Sigmoid colon (tissue), 4 donors: ENCODE measurements around the gene OR10V1.

Experiments
- EP300 ChIP-seq, 4 donors: sonication (generic); formaldehyde crosslinking; IDR thresholded peaks; one replicate each; pipeline ENCODE4 v1.6.1; 2017; ENCODE audit warnings: antibody characterized with exemption in 4 of 4
- POLR2A ChIP-seq, 2 donors: fragments of 450-650 bp; IDR thresholded peaks; one replicate each; pipeline ENCODE4 v1.6.1; 2016; ENCODE audit warnings: antibody characterized with exemption in 2 of 2, mild to moderate bottlenecking in 2 of 2, moderate library complexity in 2 of 2
- POLR2AphosphoS5 ChIP-seq, 4 donors: sonication (generic); formaldehyde crosslinking; IDR thresholded peaks; one replicate each; pipeline ENCODE4 v1.6.1; 2017; ENCODE audit warnings: antibody characterized with exemption in 4 of 4
- TF ChIP-seq, protein P1 (sequence below), 4 experiments: fragments of 450-650 bp in 3 of 4; fragments of 200-600 bp in 1 of 4; IDR thresholded peaks; one replicate each; pipeline ENCODE4 v1.5.1; 2016 to 2019; ENCODE audit warnings: antibody characterized with exemption in 4 of 4, mild to moderate bottlenecking in 3 of 4, moderate library complexity in 2 of 4

DNA sequence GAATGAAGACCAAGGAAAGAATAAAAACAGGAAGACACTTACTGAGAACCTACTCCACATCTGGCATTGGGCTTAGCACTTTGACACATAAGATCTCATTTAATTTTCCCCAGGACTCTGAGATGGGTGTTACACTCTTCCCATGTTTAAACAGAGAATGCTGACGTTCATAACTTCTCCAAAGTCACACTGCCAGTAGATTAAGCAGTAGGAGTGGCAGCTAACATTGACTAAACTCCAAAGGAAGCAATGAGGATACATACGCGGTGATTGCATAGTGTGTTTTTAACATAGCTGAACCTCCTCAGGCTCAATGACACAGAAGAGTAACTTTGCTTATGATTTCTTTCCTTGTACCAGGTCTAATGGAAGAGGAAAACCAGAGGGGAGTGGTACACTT, 14.5 kb upstream of the OR10V1 start:
- TF ChIP-seq, protein P1, sequence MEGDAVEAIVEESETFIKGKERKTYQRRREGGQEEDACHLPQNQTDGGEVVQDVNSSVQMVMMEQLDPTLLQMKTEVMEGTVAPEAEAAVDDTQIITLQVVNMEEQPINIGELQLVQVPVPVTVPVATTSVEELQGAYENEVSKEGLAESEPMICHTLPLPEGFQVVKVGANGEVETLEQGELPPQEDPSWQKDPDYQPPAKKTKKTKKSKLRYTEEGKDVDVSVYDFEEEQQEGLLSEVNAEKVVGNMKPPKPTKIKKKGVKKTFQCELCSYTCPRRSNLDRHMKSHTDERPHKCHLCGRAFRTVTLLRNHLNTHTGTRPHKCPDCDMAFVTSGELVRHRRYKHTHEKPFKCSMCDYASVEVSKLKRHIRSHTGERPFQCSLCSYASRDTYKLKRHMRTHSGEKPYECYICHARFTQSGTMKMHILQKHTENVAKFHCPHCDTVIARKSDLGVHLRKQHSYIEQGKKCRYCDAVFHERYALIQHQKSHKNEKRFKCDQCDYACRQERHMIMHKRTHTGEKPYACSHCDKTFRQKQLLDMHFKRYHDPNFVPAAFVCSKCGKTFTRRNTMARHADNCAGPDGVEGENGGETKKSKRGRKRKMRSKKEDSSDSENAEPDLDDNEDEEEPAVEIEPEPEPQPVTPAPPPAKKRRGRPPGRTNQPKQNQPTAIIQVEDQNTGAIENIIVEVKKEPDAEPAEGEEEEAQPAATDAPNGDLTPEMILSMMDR (IDR thresholded peaks at IDR 0.05) = no peak
- no peak for TF ChIP-seq POLR2AphosphoS5 (IDR thresholded peaks at IDR 0.05)
- TF ChIP-seq POLR2A (IDR thresholded peaks at IDR 0.05) = no peak
- TF ChIP-seq EP300 (IDR thresholded peaks at IDR 0.05) = no peak
